Stimulated activated CD4-positive, alpha-beta T cell treated with anti-CD3 and anti-CD28 coated beads, TNF-alpha, amount 100 ng/mL, for 48 hours (primary cell): ENCODE results near the gene MPZ.
A peak's percentile ranks its signal among the peaks of the same experiment; 100 is the strongest.
"Not testable (repeated sequence)": the region's sequence is repeated elsewhere in the genome, so short reads cannot be mapped to it uniquely, and the experiment has no call there.

ENCODE experiments used
- DNase-seq, 3 donors: peaks; one replicate each; pipeline ENCODE4 v3.0.0-alpha.2; 2020; ENCODE audit warnings: low read depth in 3 of 3

Gene MPZ

GRCh38 chr1:161300478-161300877 is 9.3 kb downstream of the MPZ start:
- no peak for DNase-seq

- no peak for DNase-seq
Measured at GRCh38 chr1:161299347-161299746, 10.4 kb downstream of the MPZ start.

GRCh38 chr1:161298116-161298515 is 11.7 kb downstream of the MPZ start:
- DNase-seq, result no peak

- DNase-seq, result no peak
Measured at GRCh38 chr1:161297415-161297814, 12.4 kb downstream of the MPZ start.

- DNase-seq, result no peak
Measured at GRCh38 chr1:161290779-161291178, 19.0 kb downstream of the MPZ start.

- DNase-seq, result no peak
Measured at GRCh38 chr1:161287482-161288054, 22.2 kb downstream of the MPZ start.

- no peak for DNase-seq
Measured at GRCh38 chr1:161285521-161285920, 24.2 kb downstream of the MPZ start.

GRCh38 chr1:161285113-161285512 is 24.7 kb downstream of the MPZ start:
- no peak for DNase-seq

GRCh38 chr1:161282991-161283390 is 26.8 kb downstream of the MPZ start:
- DNase-seq, result no peak

GRCh38 chr1:161274874-161275273 is 34.9 kb downstream of the MPZ start:
- DNase-seq, result no peak

- no peak for DNase-seq
Measured at GRCh38 chr1:161273402-161273801, 36.4 kb downstream of the MPZ start.

- no peak for DNase-seq
Measured at GRCh38 chr1:161267321-161267720, 42.4 kb downstream of the MPZ start.

GRCh38 chr1:161266836-161267235 is 42.9 kb downstream of the MPZ start:
- no peak for DNase-seq

GRCh38 chr1:161266202-161266601 is 43.6 kb downstream of the MPZ start:
- DNase-seq, result no peak

GRCh38 chr1:161265305-161265704 is 44.5 kb downstream of the MPZ start:
- no peak for DNase-seq

- no peak for DNase-seq
Measured at GRCh38 chr1:161261261-161262235, 48.2 kb downstream of the MPZ start.

- DNase-seq, result no peak
Measured at GRCh38 chr1:161260376-161261260, 49.1 kb downstream of the MPZ start.

GRCh38 chr1:161259765-161260164 is 50.0 kb downstream of the MPZ start:
- DNase-seq, result no peak

GRCh38 chr1:161259345-161259702 is 50.4 kb downstream of the MPZ start:
- DNase-seq, result no peak

- DNase-seq, result peak; percentile 11 to 22 (median 18)
Measured at GRCh38 chr1:161258439-161259344, 51.1 kb downstream of the MPZ start, which contains the start of gene PCP4L1. Gene PCP4L1 (plus strand): TSS chr1:161258745. CDS start chr1:161258975, 230 bp downstream.

- DNase-seq, result not testable (repeated sequence)
Measured at GRCh38 chr1:161257109-161257508, 52.7 kb downstream of the MPZ start.
